NCI-H2227 (cell line): ENCODE data around the gene BOC.

Experiments
- DNase-seq: peaks from one replicate; lab custom pipeline; 2025; ENCODE audit not compliant: unreplicated experiment; lab: John Stamatoyannopoulos, UW

Gene BOC

DNA sequence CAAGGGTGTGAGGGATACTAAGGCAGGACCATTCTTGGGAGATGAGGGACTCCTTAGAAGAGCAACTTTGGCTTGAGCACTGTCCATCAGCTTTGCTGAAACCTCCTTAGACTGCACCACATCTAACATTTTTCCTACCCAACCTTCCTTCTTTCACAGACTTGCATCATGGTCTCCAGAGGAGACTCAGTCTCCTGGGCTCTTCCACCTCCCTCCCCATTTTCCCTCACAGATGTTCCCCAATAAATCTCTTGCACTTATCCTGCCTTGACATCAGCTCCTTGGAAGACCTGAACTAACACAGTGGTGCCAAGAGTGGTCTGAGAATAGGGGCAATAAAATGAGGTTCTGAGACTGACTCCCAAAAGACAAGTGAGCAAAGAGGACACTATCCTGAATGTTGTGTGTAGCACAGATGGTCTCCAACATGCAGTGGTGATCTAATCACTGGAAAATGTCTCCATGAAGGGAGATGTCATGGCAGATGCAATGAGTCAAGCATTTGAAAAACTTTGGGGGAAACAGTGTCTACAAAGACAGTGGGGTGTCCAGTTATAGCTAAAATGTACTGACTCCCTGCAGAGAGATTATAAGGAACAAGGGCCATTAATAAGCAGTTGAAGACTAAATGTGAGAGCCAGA is 26.0 kb upstream of the BOC start:
- DNase-seq = no peak

DNA sequence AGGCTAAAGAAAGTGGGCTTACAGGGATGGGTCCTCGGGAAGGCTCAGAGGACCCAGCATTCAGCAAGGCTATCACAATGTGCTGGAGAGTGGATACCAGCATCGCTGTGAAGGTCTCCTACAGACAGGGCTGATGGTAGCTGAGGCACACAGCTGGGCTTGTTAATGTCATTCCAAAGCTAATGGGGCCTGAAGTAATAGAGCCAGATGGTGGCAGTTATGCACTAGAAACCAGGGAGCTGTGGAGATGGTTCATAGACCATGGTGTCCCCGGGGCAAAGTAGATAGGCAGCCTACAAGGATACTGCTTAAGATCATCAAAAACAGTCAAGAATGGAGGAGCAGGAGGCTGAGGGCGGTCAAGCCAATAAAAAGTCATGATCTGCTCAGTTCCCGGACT is 24.8 kb upstream of the BOC start:
- no peak for DNase-seq

DNA sequence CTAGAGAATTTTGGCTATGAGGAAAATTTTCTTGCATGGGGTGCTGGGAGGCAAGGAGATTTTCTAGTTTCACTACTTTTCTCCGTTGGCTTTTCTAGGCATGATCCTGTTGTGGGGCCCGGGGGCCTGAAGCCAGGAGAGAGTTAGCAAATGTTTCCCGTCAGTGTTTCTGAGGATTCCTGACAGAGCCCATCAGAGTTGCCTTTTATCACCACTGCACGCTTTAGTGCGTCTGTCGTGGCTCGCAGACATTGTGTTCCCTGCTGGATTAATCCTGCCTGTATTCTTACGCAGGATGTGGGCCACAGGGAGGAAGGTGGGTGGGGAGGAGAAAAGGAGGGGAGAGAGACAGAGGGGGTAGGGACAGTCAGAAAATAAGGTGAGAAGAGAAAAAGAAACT is 18.1 kb upstream of the BOC start:
- DNase-seq = no peak

DNA sequence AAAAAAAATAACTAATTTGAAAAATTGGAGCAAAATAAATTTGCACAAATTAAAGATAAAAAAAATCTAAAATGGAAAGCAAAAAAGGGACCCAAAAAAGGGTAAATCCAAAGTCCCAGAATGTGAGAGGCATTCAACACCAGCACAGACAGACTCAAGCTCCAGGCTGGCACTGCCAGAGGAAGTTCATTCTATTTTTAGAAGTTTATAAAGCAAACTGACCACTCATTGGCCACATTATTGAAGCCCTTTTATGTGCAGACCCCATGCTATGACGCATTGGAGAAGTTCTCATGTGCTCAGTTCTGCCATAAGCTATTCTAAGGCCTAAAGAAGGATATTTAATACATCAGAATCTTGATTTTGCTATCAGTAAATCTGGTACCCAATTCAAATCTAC is 17.6 kb upstream of the BOC start:
- no peak for DNase-seq

DNA sequence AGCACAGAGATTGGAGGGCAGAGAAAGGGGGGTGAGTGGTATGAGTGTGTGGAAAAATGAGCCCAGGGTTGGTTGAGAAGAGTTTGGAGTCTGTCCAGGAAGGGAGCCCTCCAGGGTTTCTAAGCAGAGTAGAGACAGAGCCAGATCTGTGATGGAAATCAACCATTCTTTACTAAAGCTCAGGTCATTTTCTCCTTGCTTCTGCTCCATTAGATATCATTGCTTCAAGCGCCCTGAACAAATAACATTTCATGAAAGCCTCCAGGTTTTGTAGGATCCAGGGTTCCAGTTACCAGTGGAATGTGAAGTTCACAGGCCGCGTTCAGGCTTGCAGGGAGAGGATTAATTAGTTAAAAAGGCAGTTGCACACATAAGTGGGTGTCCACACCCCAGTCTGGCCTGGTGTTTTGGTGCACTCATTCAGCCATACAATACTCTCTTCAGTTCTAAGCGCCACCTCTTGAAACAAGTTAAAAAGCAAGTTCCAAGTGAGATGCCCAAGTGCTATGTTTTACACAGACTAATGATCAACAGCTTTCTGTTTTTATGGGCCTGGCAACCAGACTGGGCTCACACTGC is 16.4 kb upstream of the BOC start:
- no peak for DNase-seq

DNA sequence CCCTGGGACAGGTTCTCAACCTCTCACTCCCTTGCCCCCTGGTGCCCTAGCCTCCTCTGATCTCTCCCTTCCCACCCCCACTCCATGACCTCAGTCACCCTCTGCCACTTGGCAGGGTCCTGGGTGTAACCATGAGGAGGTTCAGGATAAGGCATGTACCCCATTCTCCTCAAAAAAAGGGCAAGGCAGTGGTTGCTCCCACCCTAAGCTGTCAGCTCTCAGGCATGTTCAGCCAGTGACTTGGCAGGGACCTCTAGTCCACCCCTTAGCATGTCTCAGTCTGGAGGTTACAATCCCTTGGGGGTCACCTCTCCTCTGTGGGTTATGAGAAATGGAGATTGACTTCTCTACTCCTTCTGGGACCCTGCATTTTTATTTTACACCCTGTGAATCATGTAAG is 11.0 kb upstream of the BOC start:
- DNase-seq = no peak

DNA sequence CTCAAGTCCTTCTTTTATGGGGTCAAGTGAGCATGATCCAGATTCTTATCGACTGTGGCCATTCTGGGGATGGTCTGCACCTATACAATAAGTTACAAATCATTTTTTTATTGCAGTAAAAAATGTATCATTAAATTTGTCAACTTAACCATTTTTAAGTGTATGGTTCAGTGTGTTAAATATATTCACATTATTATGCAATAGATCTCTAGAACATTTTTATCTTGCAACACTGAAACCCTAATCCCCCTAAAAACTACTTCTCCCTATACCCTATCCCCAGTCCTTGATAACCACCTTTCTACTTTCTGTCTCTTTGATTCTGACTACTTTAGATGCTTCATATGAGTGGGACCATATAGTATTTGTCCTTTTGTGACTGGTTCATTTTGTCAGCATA is 10.4 kb upstream of the BOC start:
- no peak for DNase-seq

DNA sequence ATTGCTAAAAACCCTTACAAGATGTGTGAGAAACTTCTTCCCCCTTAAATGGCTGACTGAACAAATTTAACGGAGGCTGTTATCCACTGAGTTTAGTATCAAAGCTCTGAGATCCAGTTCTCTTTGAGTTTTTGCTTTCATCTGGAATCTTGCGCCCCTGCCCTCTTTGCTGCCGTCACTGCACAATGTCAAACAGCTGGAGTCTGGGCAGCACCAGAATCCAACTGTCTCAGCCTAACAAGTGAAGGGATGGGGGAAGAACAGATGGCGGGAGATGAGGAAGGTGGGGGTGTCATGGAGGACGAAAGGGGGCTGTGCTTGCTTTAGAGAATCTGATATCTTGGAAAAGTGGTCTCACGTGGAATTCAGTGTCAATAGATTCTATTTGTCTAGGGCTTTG is 7.0 kb upstream of the BOC start:
- DNase-seq = no peak

DNA sequence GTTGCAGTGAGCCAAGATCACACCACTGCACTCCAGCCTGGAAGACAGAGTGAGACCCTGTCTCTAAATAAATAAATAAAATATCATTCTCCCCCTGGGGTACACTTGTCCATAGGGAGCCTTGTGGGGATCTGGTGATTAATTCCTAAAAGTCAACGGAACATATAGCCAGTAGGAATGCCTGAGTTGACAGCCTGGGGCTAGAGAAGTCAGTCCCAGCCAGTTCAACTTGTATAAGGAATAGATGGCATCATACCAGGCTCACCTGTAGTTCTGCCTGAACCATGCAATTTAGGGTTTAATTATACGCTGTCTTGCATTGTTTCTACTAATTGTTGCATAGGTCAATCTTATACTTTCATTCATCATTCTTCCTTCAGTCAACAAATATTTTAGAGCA is 5.9 kb upstream of the BOC start:
- no peak for DNase-seq

DNA sequence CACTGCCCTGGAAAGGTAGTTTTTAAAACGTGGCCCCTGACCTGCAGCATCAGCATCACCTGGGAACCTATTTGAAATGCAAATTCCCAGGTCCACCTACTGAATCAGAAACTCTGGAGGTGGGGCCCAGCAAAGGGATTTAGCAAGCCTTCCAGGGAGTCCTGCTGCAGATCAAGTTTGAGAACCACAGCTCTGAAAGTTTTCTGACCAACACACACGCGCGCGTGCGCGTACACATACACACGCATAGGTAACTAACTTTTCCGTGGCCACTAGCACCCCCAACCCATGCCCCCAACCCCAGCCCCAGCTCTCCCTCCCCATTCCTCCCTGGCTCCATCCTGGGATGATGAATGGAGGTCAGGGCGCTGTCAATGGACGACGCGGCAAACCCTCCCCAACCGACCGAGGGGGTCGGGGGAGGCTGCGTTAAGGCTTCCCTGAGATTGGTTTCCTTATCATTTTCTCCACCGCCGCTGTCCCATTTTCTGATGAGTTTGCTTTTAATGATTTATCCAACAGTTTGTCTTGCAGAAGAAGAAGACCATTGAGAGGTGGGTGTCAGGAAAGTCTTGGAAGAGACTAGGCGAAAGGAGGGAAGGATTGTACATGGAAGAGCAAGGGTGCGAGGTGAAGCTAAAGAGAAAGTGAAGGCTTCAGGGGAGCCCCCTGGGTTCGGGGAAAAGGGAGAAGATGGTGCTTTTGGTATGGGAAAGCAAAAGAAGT is 590 bp upstream of the BOC start:
- no peak for DNase-seq

DNA sequence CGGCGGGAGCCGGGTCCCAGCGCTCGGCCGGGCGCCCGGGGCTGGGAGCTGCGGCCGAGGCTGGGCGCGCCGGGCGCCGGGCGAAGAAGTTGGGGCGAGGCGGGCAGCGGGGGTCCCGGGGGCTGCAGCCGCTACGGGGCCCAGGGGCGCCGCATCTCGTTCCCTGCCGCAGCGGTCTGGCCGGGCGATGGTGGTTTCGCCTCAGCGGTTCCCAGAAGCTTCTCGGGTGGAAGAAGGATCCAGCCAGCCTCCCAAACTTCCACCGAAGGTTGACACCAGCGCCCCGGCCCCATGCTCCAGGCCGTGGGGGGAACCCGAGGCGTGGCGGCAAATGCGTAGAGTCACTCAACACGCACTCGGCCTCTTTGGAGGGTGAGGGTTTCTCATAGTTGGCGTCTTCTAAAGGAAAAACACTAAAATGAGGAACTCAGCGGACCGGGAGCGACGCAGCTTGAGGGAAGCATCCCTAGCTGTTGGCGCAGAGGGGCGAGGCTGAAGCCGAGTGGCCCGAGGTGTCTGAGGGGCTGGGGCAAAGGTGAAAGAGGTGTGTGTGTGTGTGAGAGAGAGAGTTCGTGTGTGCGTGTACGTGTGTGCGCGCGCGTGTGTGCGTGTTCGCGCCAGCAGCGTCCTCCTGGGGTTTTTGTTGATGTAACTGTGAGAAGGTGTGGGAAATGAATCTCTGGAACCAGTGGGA is 940 bp downstream of the BOC start:
- no peak for DNase-seq

DNA sequence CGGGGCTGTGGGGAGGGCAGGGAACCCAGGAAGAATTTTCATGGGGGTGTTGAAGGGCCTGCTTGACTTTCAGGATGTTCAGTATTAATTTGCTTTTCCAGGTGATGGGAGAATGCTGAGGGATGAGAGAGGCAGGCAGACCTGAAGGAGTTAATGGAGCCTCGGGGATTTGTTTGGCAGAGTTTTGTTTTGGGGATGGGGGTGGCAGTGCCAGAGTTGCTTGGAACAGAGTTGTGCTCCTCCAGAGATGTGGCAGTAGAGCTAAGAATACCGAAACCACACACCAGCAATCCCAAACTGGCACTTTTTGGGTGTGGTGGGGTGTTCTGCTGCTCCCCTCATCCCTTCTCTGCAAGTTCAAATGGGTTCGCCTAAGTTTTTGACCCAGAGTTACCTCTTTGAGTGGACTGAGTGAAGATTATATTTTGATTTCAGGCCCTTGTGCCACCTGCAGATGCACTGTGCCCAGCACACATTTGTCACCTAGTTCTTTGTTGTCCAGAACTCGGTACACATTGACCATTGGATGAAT is 1.6 kb downstream of the BOC start:
- no peak for DNase-seq

DNA sequence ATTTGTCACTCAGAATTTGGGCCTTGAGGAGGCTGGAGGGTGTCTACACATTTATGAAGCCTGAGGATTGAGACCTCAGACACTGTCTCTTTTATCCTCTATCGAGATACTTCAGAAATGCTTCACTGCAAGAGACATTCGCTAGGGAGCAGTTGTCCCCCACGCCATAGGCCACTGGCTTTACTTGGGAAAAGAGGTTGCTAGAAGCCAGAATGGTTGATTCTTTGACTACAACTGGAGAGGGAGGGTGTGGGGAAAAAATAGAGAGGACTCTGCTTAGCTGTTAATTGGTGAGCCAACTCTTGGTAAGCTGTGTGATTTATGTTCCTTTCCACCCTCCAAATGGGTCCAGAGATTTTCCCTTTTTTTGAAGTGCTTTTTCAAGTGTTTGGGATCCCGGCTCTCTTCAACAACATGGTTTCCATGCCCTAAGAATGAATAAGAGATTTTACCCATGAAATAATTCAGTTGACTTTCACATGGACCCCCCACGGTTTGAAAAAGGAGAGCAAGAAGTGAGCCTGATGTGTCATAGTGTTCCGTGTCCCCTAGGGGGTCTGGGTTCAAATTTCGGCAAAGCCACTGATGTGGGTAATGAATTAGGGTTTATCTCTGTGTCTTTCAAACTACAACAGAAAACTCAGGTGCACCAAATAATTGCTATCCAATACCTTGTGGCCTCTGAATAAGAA is 2.7 kb downstream of the BOC start:
- DNase-seq = no peak

DNA sequence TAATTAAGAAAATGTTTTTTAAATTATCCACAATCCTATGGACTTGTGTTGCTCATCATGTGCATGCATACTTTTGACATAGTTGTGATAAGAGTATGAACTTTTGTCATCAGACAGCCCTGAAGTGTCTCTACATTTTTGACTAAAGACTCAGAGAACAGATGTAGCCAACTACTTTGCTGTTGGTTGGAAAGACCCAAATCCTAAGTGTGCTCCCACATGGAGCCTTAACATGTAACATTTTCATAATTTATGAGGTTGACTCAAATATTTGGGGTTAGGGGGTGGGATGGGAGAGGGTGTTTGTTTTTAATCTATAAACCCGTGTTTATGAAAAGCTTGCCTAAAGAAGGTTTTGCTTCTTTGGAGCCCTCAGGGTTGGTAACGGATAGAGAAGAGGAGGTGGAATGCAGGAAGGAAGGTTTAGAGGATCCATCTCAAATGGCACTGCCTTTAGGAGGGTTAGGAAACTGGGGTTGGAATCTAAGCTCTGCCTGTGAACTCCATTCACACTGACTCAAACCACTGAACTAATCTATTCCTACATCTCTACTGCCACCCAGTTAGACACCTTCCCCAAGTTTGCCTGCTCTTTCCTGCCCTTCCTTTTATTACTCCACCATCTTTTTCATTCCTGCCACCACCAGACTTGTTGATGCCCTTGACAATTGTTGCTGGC is 3.7 kb downstream of the BOC start:
- no peak for DNase-seq

DNA sequence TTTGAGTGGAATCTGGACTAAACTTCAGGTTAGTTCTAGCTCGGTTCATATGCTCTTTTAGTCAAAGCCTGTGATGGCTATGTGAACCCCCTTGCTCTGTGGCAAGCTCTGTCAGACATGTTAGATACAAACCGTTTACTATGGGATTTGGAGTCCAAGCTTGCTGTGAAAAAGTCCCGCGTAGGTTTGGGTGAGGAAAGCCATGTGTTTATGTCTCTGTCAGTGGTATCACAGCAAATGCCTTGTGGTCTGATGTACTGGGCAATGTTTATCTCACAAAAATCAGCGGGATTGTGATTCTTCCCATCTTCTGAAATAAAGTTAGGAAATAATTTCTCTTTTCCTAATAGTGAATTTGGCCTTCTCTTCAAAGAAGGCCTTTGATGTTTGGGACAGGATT is 5.0 kb downstream of the BOC start:
- DNase-seq = no peak

DNA sequence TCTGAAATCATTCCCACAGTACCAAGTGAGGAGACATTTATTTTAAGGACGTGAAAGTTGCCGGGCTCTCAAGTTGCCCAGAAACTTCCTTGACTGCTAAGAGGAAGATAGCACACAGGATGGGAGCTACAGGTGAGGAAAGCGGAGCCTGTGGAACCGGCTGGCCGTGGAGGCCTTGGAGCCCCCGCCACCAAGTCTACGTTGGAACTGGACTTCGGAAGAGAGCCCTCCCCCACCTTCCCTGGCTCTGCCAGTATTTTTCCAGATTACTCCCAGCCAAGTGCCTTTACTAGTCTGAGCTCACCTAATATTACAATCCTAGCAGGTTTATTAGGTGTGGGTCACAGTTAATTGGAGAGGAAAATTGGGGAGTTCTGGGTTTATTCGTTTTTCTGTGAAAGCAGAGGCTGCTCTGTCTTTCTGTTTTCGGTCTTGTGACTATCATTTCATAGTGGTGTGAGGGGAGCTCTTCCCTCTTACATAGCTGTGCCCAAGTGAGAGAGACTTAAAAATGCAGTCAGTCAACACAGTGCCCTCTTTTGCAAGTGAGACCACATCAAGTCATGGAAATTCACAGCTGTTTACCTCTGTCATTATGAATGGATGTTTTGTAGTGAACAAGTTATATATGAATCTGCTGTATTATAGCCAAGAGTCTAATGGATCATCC is 6.8 kb downstream of the BOC start:
- no peak for DNase-seq

DNA sequence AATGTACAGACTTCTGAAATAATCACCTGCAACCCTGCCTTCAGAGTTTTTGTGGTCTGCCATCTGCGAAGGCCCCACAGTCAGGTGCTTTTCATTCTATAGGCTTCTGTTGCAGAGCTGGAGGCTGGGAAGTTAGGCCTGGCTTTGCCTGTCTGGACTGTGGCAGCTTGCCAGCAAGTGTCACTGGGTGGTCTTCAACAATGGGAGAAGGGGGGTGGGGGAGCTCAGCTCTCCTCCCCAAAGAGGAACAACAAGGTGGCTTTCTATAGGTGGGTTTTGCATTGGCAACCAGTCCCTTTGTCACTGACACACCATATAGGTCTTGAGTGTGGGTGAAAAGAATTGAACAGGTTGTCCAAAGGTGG is 7.3 kb downstream of the BOC start:
- no peak for DNase-seq

DNA sequence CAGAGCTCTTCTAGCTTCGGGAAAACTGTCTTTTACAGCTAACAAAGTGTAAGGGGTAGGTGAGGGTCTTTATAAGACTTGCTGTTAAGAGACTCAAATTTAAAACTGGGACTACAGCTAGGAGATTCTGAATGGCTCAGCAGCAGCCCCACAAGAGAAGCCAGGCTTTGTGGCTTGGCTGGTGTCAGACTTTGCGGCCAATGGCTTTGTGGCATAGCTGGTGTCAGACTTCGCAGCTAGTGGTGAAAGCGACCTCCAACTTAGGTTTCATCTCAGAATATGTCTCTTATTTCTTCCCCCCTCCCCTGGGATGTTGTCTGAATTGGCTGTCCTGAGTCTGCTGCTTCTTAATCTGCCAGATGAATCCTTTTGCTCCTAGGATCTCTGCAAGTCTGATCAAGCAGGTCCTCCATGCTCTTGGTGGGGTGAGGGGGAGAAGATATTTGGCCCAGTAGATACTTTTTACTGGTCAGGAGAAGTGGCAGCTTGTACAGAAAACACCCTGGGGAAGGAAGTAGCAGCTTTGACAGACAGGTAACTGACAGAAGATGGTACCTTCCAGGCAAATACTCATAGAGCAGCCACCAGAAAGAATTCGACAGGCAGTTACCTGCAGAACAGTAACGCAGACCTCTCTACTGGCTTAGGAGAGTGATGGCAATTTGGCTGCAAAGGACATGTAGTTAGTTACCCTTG is 8.4 kb downstream of the BOC start:
- DNase-seq = no peak

DNA sequence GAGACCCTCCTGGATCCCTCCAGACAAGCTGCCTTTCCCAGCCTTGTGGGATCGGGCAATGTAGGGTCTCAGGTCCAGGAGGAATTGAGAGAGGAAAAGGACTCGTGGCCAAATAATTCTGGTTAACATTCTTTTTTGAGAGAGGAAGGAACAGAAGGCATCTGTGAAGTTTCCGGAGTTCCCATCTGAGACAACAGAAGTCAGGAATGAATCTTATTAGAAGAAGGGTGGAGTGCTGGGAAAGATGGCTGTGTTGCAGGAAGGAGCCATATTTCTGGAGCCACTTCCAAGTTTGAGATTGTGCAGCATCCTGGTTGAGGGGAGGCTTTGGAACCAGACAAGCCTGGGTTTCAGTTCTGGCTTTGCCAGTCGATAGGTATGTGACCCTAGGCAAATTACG is 9.4 kb downstream of the BOC start:
- no peak for DNase-seq
